HG03039 (cell line): Measurements from ENCODE around the gene LCK.
A peak's percentile ranks its signal among the peaks of the same experiment; 100 is the strongest.
"Not testable (repeated sequence)": the region's sequence is repeated elsewhere in the genome, so short reads cannot be mapped to it uniquely, and the experiment has no call there.

Experiments
- ATAC-seq: cut with Tn5 transposase; IDR thresholded peaks from one replicate; pipeline ENCODE4 v1.9.1; 2021; ENCODE audit warnings: mild to moderate bottlenecking, moderate library complexity; ENCODE audit not compliant: unreplicated experiment

Gene LCK

DNA sequence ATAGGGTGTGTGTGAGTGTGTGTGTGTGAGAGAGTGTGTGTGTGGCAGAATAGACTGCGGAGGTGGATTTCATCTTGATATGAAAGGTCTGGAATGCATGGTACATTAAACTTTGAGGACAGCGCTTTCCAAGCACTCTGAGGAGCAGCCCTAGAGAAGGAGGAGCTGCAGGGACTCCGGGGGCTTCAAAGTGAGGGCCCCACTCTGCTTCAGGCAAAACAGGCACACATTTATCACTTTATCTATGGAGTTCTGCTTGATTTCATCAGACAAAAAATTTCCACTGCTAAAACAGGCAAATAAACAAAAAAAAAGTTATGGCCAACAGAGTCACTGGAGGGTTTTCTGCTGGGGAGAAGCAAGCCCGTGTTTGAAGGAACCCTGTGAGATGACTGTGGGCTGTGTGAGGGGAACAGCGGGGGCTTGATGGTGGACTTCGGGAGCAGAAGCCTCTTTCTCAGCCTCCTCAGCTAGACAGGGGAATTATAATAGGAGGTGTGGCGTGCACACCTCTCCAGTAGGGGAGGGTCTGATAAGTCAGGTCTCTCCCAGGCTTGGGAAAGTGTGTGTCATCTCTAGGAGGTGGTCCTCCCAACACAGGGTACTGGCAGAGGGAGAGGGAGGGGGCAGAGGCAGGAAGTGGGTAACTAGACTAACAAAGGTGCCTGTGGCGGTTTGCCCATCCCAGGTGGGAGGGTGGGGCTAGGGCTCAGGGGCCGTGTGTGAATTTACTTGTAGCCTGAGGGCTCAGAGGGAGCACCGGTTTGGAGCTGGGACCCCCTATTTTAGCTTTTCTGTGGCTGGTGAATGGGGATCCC, 22.5 kb downstream of the LCK start:
- ATAC-seq = no peak

DNA sequence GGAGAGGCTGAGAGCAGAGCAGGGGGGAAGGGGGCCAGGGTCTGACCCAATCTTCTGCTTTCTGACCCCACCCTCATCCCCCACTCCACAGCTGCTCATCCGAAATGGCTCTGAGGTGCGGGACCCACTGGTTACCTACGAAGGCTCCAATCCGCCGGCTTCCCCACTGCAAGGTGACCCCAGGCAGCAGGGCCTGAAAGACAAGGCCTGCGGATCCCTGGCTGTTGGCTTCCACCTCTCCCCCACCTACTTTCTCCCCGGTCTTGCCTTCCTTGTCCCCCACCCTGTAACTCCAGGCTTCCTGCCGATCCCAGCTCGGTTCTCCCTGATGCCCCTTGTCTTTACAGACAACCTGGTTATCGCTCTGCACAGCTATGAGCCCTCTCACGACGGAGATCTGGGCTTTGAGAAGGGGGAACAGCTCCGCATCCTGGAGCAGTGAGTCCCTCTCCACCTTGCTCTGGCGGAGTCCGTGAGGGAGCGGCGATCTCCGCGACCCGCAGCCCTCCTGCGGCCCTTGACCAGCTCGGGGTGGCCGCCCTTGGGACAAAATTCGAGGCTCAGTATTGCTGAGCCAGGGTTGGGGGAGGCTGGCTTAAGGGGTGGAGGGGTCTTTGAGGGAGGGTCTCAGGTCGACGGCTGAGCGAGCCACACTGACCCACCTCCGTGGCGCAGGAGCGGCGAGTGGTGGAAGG, 23.7 kb downstream of the LCK start:
- no peak for ATAC-seq

DNA sequence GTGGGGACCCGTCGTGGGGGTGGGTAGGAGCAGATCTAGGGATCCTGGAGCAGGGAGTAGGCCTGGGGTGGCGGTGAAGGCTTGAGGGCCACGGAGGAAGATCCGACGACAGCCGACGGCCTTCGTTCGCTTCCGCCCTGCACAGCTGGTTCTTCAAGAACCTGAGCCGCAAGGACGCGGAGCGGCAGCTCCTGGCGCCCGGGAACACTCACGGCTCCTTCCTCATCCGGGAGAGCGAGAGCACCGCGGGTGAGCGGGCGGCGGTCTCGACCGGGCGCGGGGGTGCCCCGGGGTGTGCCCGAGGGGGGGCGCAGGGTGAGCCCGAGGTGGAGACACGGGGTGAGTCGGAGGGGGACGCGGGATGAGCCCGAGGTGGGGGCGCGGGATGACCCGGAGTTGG, 24.4 kb downstream of the LCK start:
- ATAC-seq = no peak

DNA sequence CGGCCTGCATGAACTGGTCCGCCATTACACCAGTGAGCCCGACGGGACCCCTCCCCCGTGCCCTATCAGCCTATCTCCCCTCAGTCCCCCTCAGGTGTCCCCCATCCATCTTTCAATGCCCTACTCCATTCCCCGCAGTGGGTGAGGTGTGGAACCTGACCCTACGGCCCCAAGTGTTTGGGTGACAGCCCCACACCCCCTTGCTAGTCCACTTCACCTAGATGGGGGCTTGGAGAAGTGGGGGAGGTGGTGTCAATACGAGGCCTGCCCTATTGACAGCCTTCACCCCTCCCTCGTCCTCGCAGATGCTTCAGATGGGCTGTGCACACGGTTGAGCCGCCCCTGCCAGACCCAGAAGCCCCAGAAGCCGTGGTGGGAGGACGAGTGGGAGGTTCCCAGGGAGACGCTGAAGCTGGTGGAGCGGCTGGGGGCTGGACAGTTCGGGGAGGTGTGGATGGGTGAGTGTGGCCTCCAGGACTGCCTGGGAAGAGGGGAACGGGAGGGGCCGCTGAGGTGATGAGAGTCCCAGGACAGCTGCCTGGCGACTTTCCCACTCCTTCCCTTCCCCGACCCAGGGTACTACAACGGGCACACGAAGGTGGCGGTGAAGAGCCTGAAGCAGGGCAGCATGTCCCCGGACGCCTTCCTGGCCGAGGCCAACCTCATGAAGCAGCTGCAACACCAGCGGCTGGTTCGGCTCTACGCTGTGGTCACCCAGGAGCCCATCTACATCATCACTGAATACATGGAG, 25.1 kb downstream of the LCK start:
- ATAC-seq = no peak

DNA sequence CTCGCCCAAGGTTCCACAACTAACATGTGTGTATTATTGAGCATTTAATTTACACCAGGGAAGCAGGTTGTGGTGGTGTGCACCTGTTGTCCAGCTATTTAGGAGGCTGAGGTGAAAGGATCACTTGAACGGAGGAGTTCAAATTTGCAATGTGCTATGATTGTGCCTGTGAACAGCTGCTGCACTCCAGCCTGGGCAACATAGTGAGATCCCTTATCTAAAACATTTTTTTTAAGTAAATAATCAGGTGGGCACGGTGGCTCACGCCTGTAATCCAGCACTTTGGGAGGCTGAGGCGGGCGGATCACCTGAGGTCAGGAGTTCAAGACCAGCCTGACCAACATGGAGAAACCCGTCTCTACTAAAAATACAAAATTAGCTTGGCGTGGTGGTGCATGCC, 33.7 kb downstream of the LCK start:
- ATAC-seq = not testable (repeated sequence)

DNA sequence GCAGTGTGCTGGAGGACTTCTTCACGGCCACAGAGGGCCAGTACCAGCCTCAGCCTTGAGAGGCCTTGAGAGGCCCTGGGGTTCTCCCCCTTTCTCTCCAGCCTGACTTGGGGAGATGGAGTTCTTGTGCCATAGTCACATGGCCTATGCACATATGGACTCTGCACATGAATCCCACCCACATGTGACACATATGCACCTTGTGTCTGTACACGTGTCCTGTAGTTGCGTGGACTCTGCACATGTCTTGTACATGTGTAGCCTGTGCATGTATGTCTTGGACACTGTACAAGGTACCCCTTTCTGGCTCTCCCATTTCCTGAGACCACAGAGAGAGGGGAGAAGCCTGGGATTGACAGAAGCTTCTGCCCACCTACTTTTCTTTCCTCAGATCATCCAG, 34.6 kb downstream of the LCK start:
- no peak for ATAC-seq

DNA sequence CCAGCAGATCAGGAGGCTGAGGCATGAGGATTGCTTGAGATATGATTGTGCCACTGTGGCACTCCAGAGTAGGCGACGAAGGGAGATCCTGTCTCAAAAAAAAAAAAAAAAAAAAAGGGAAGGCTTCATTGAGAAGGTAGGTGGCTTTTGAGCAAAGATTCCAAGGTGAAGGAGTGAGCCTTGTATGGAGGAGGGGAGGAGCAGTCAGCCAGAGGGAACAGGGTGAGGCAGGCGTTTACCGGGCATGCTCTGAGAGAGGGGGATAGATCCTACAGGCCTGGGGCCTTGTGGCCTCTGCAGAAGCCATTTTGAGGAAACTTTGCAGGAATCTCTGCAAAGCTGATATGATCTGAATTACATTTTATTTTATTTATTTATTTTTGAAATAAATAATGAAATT, 35.7 kb downstream of the LCK start:
- no peak for ATAC-seq

DNA sequence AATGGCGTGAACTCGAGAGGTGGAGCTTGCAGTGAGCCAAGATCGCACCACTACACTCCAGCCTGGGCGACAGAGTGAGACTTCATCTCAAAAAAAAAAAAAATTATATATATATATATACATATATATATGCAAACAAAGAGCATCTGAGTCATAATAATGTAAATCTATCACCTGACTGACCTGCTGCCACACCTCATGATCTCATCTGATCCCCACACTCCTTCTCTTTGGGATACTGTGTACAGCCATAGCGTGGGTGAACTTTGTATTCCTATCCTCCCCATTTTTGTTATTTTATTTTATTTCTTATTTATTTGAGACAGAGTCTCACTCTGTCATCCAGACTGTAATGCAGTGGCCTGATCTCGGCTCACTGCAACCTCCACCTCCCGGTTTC, 38.2 kb downstream of the LCK start:
- ATAC-seq = no peak

DNA sequence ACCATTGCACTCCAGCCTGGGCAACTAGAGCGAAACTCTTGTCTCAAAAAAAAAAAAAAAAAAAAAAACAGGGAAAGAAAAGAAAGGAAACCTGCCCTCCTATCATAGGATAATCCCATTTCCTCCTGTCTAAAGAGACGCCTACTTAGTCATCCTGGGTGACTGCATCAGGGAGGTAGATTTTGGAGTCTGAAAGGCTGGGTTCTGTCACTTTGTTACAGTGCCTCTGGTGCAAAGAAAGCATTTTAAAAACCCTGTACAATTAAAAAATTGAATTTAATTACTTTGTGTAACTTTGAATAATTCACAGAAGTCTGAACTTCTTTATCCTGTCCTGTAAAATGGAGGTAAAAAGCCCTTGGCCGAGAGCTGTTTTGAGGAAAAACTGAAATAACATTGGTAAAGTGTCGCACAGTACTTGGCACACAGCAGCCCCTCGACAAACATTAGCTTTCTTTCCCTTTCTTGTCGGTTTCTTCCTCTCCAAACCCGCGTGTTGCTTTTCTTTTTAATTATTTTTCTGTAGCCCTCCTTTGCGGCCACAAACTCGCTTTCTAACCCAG, 40.2 kb downstream of the LCK start:
- ATAC-seq = no peak

DNA sequence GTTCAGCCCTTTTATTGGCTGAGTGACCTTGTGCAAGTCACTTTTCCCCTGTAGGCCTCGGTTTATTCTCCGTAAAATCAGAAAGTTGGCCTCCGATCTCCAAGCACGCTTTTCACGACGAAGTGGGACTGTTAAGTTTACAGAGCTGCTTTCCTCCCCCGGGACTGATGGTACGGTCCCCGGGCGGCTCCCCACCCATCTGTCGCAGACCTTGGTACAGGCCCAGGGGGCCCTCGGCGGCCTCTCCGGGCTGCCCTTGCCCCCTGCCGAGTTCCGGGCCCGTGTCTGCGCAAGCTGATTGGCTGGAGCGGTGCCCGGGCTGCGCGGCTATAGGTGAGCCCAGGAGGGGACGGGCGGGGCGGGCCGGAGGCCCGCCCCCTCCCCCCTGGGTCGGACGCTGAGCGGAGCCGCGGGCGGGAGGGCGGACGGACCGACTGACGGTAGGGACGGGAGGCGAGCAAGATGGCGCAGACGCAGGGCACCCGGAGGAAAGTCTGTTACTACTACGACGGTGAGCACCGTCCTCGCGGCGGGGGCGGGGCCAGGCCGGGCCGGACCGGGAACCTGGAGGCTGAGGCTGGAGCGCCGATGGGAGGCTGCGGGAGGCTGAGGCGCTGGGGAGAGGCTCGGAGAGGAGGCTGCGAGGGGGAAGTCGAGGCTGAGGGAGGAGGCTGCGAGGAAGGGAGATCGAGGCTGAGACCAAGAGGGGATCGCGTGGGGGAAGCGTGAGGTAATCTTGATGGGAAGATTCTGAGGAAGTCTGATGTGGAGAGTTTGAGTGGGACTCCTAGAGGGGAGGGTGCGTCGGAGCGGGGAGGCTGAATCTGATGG, 40.9 kb downstream of the LCK start, which contains the start of gene HDAC1:
Gene HDAC1 (plus strand): TSS at position 376 of the 831 bp plus-strand sequence. CDS start 87 bp downstream, at position 463.
- peak; percentile 96 for ATAC-seq

DNA sequence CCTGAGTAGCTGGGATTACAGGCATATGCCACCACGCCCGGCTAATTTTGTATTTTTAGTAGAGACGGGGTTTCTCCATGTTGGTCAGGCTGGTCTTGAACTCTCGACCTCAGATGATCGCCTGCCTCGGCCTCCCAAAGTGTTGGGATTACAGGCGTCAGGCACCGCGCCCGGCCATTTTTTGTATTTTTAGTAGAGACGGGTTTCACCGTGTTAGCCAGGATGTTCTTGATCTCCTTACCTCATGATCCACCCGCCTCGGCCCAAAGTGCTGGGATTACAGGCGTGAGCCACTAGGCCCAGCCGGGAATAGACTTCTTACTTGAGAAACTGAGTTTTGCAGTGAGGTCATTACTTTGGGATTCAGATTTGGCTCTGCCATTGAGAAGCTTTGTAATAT, 47.1 kb downstream of the LCK start:
- ATAC-seq = not testable (repeated sequence)

DNA sequence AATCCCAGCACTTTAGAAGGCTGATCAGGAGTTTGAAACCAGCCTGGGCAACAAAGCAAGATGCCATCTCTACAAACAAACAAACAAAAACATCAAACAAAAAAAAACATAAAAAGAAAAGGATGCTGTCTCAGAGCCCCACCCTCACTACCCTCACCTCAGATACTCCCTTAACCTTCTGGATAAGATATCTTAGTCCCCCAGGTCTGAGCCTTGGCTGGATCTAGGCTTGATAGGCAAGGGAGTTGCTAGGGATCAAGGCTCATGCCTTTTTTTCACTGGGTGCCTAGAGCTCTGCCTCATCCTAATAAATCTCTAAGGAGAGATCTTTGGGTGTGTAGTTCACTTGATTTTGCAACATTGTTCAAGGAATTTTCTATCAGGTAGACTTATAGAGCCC, 48.3 kb downstream of the LCK start:
- no peak for ATAC-seq

DNA sequence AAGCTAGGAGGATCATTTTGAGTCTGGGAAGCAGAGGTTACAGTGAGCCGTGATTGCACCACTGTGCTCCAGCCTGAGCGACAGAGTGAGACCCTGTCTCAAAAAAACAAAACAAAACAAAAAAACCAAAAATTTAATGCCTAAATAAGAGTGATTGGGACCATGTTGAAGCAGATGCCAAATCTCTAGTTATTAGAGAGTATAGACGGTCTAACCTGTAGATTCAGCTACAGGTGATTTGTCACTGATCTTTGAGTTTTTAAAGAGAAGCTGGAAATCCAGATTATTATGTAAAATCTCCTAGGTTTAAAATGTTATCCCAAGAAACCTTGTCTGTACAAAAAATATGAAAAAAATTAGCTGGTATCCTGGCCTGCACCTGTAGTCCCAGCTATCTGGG, 52.3 kb downstream of the LCK start:
- ATAC-seq = no peak

DNA sequence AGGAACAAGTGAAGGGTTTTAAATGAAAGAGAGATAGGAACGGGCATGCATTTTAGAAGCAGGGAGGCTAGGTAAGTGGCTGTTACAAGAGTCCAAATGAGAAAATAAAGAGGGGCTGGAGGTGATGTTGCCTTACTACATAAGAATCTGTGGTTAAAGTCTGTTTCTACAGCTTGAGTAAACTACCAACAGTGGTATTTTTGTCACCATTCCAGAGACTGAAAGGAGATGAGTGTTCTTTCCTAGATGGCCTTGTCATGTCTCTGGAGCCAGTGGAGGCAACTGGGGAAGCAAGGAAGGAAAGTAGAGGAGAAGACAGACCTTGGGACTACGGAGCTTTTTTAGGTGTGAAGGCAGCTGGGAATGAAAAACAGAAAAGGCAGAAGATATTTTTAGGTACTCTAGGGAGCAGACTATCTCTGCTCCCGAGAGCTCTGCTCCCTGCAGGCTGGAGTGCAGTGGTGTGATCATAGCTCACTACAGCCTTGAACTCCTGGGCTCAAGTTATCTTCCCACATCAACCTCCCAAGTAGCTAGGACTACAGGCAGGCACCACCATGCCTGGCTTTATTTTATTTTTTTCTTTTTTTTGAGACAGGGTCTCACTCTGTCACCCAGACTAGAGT, 53.0 kb downstream of the LCK start:
- no peak for ATAC-seq

DNA sequence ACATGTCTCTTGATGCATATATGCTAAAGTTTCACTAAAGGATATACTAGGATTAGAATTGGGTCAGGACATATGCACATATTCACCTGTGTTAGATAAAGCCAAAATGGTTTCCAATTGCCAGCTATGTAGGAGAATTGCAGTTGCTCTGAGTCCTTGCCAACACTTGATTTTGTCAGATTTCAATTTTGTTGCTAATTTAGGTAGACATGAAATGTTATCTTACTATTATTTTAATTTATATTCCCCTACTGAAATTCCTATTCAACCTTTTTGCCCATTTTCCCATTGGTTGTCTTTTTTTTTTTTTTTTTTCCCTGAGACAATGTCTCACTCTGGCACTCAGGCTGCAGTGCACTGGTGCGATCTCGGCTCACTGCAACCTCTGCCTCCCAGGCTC, 54.2 kb downstream of the LCK start:
- no peak for ATAC-seq

DNA sequence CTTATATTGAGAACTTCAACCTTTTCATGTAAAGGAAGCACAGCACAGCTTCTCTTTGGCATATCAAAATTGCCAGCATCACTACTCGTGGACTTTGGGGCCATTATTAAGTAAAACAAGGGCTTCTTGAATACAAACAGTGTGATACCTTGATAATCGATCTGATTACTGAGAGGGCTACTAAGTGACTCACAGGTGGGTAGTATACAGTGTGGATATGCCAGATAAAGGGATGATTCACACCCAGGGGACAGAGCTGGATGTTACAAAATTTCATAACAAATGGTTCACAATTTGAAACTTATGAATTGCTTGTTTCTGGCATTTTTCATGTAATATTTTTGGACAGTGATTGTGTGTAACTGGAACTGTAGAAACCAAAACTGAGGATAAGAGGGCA, 56.3 kb downstream of the LCK start:
- ATAC-seq = no peak

DNA sequence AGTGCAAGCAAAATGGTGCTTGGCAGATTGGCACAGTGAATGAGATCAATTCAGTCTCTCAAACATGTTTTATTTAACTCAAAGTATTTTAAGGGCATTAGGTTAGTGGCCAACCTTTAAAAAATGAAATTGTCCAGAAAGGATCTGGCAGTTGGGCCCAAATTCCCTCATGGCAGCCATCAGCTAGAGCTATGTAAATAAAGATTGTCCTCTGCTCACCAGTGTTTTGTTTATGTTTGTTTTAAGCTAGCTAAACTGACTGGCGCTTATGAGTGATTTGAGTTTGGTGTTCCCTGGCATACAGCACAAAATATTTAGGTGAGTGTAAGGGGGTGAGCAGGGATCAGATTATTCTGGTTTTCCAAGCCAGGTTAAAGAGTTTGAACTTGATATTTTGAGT, 58.9 kb downstream of the LCK start:
- no peak for ATAC-seq

DNA sequence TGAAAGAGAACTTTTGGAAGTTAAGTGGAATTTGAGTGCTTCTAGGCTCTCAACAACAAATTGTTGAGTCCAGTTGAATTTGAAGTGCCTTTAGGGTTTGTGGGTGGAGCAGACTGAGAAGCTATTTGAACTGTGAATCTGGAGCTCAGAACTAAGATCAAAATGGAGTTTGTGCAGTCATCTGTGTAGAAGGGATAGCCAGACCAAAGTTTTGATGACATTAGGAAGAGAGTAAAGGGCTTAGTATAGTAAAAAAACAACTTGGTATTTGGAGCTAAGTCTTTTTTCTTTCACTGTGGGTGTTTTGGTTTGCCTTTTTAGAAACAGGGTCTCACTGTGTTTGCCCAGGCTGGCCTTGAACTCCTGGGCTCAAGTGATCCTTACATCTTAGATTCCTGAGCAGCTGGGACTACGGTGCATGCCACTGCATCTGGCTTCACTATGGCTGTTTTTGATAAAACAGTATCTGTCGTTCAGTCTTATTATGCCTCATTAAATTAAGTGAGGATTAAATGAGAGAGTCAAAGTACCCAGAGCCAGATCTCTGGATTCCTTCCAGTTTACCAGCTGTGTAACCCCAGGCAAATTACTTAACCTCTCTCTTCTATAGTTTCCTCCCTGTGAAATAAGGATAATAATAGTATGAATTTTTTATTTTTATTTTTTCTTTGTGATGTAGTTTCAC, 60.8 kb downstream of the LCK start:
- no peak for ATAC-seq

DNA sequence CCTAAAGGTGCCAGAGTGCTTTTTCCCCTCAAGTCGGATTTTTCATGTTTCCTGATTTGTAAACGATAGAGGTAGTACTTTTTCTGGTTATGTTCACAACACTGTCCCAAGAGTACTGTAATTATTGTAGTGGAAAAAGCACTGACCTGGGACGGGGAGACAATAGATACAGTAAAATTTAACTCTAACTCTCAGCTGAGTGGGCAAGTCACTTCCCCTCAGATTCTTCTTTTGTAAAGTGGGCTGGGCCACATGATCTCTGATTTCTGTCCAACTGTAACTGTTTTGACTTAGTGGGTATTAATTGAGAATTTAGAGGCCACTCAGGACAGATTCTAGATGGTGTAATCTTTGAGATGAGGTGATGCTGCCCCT, 65.8 kb downstream of the LCK start:
- no peak for ATAC-seq
